Osteocyte (in vitro differentiated cells): ENCODE measurements around the gene IRX3. TPM values are rescaled to one million over a fixed set of nuclear protein-coding genes. Genes with fewer than 3 reads are reported as not detected.

Experiments used
- DNase-seq: peaks from one replicate; pipeline ENCODE4 v3.0.0; 2021; ENCODE audit warnings: mixed read lengths; ENCODE audit not compliant: unreplicated experiment; ENCODE audit errors: extremely low spot score
- H3K27ac Mint-ChIP-seq: one replicate; pipeline ENCODE4 v1.8.0; 2021; ENCODE audit warnings: mild to moderate bottlenecking, mixed read lengths; ENCODE audit not compliant: unreplicated experiment
- H3K27me3 Mint-ChIP-seq: one replicate; pipeline ENCODE4 v1.8.0; 2021; ENCODE audit warnings: mixed read lengths; ENCODE audit not compliant: unreplicated experiment
- H3K36me3 Mint-ChIP-seq: one replicate; pipeline ENCODE4 v1.8.0; 2021; ENCODE audit warnings: mixed read lengths; ENCODE audit not compliant: unreplicated experiment
- H3K4me1 Mint-ChIP-seq: one replicate; pipeline ENCODE4 v1.8.0; 2021; ENCODE audit warnings: mixed read lengths; ENCODE audit not compliant: unreplicated experiment
- H3K4me3 Mint-ChIP-seq: one replicate; pipeline ENCODE4 v1.8.0; 2021; ENCODE audit warnings: mild to moderate bottlenecking, moderate library complexity, mixed read lengths; ENCODE audit not compliant: unreplicated experiment
- H3K9me3 Mint-ChIP-seq: one replicate; pipeline ENCODE4 v1.8.0; 2021; ENCODE audit warnings: mixed read lengths; ENCODE audit not compliant: unreplicated experiment
- CTCF ChIP-seq: fragments of 200-600 bp; sonication (generic); IDR thresholded peaks from 2 replicates; pipeline ENCODE4 v1.5.0; 2021; ENCODE audit warnings: antibody characterized with exemption, mild to moderate bottlenecking, moderate library complexity
- total RNA-seq: library from RNA; stranded (reverse); gene quantifications from 2 replicates; pipeline ENCODE4 v1.2.1, GENCODE V29; 2021

Gene IRX3
- total RNA-seq, 1 donor from 2014 or later: 0.91 TPM

GRCh38 chr16:54288030-54288834 is 1.6 kb upstream of the IRX3 start:
- Mint-ChIP-seq H3K36me3 (no peaks in the 10 kb centered on the region), H3K9me3 (no peaks in the 10 kb centered on the region), H3K27ac (no peak overlapping the region), H3K27me3 (peaks cover 74% of the 10 kb centered on the region), H3K4me1 (peaks cover 34% of the 10 kb centered on the region), H3K4me3 (no peak overlapping the region)
- no peak for DNase-seq
- no peak for TF ChIP-seq CTCF

- no peak for TF ChIP-seq CTCF
- no peak for DNase-seq
- Mint-ChIP-seq H3K4me1 (peaks cover 36% of the 10 kb centered on the region), H3K27me3 (peaks cover 76% of the 10 kb centered on the region), H3K4me3 (peak overlapping the region; percentile 66), H3K27ac (no peak overlapping the region), H3K9me3 (no peaks in the 10 kb centered on the region), H3K36me3 (peaks cover 2% of the 10 kb centered on the region)
Observed at GRCh38 chr16:54287131-54288029, 793 bp upstream of the IRX3 start.

- peak overlapping the region; percentile 86 for H3K27ac Mint-ChIP-seq
- peak overlapping the region; percentile 89 for H3K4me3 Mint-ChIP-seq
- no peak for DNase-seq
- H3K9me3 Mint-ChIP-seq: no peaks in the 10 kb centered on the region
- no peak for TF ChIP-seq CTCF
- peaks cover 75% of the 10 kb centered on the region for H3K27me3 Mint-ChIP-seq
- H3K36me3 Mint-ChIP-seq: peaks cover 2% of the 10 kb centered on the region
- H3K4me1 Mint-ChIP-seq: peaks cover 39% of the 10 kb centered on the region
Observed at GRCh38 chr16:54286090-54286365, 559 bp downstream of the IRX3 start.

GRCh38 chr16:54285414-54286089 is 1.0 kb downstream of the IRX3 start:
- Mint-ChIP-seq H3K27ac (no peak overlapping the region), H3K4me1 (peaks cover 35% of the 10 kb centered on the region), H3K36me3 (peaks cover 2% of the 10 kb centered on the region), H3K27me3 (peaks cover 75% of the 10 kb centered on the region), H3K4me3 (peak overlapping the region; percentile 67), H3K9me3 (no peaks in the 10 kb centered on the region)
- peak; percentile 9 for TF ChIP-seq CTCF
- no peak for DNase-seq
